ENCODE data around the gene ERMN.
"Not testable (repeated sequence)": the region's sequence is repeated elsewhere in the genome, so short reads cannot be mapped to it uniquely, and the experiment has no call there.

The ERMN gene

GRCh38 chr2:157325786-157326185 is at the start of gene ERMN:
ERMN (minus strand) TSS chr2:157325824; CDS start chr2:157325642, 182 bp downstream.
- Mint-ChIP-seq H3K27me3 (no peaks in the 10 kb centered on the region), H3K4me1 (peaks cover 23% of the 10 kb centered on the region), H3K36me3 (ENCODE audit: insufficient read depth) (peaks cover 3% of the 10 kb centered on the region), H3K9me3 (no peaks in the 10 kb centered on the region), H3K4me3 (no peak within 1 kb of the TSS), H3K27ac (ENCODE audit: low read depth) (no peak within 1 kb of the TSS)
- no peak for ATAC-seq (replicated peaks; ENCODE audit: extremely low read depth, poor library complexity, severe bottlenecking)
- DNase-seq (ENCODE audit: low spot score in 2 of 2) = no peak

GRCh38 chr2:157375384-157375783 is 49.8 kb upstream of the ERMN start:
- Mint-ChIP-seq H3K27me3 (no peaks in the 10 kb centered on the region), H3K27ac (ENCODE audit: low read depth) (no peak overlapping the region), H3K4me1 (peaks cover 3% of the 10 kb centered on the region), H3K36me3 (ENCODE audit: insufficient read depth) (peaks cover 3% of the 10 kb centered on the region), H3K4me3 (no peak overlapping the region), H3K9me3 (peaks cover 16% of the 10 kb centered on the region)
- no peak for DNase-seq (ENCODE audit: low spot score in 2 of 2)
- no peak for ATAC-seq (replicated peaks; ENCODE audit: extremely low read depth, poor library complexity, severe bottlenecking)

- not testable (repeated sequence) for H3K4me3 Mint-ChIP-seq; ATAC-seq (replicated peaks; ENCODE audit: extremely low read depth, poor library complexity, severe bottlenecking); H3K27me3 Mint-ChIP-seq; H3K9me3 Mint-ChIP-seq; DNase-seq (ENCODE audit: low spot score in 2 of 2); H3K27ac Mint-ChIP-seq (ENCODE audit: low read depth); H3K36me3 Mint-ChIP-seq (ENCODE audit: insufficient read depth)
- H3K4me1 Mint-ChIP-seq = peaks cover 16% of the 10 kb centered on the region
These were observed 42.9 kb upstream of the ERMN start for GRCh38 chr2:157368508-157368907.

- H3K9me3 Mint-ChIP-seq = no peaks in the 10 kb centered on the region
- H3K4me1 Mint-ChIP-seq = peaks cover 24% of the 10 kb centered on the region
- H3K27me3 Mint-ChIP-seq = no peaks in the 10 kb centered on the region
- no peak overlapping the region for H3K4me3 Mint-ChIP-seq
- no peak overlapping the region for H3K27ac Mint-ChIP-seq (ENCODE audit: low read depth)
- DNase-seq (ENCODE audit: low spot score in 2 of 2) (no peak), ATAC-seq (replicated peaks; ENCODE audit: extremely low read depth, poor library complexity, severe bottlenecking) (no peak)
- peaks cover 3% of the 10 kb centered on the region for H3K36me3 Mint-ChIP-seq (ENCODE audit: insufficient read depth)
These were observed 42.1 kb upstream of the ERMN start for GRCh38 chr2:157367704-157368103.

GRCh38 chr2:157364257-157364974 is 38.8 kb upstream of the ERMN start:
- H3K36me3 Mint-ChIP-seq (ENCODE audit: insufficient read depth) = peaks cover 11% of the 10 kb centered on the region

GRCh38 chr2:157363612-157364101 is 38.0 kb upstream of the ERMN start:
- Mint-ChIP-seq H3K4me3 (peak overlapping the region; percentile 47), H3K4me1 (peaks cover 33% of the 10 kb centered on the region), H3K9me3 (peaks cover 8% of the 10 kb centered on the region), H3K27me3 (no peaks in the 10 kb centered on the region), H3K27ac (ENCODE audit: low read depth) (peak overlapping the region; percentile 89), H3K36me3 (ENCODE audit: insufficient read depth) (peaks cover 11% of the 10 kb centered on the region)
- DNase-seq (ENCODE audit: low spot score in 2 of 2) = no peak
- no peak for ATAC-seq (replicated peaks; ENCODE audit: extremely low read depth, poor library complexity, severe bottlenecking)

More at GRCh38 chr2:157364257-157364974, 38.8 kb upstream of the ERMN start:
- DNase-seq (ENCODE audit: low spot score in 2 of 2) (no peak), ATAC-seq (replicated peaks; ENCODE audit: extremely low read depth, poor library complexity, severe bottlenecking) (no peak)
- Mint-ChIP-seq H3K4me1 (peaks cover 33% of the 10 kb centered on the region), H3K27me3 (no peaks in the 10 kb centered on the region), H3K4me3 (peak overlapping the region; percentile 47), H3K27ac (ENCODE audit: low read depth) (peak overlapping the region; percentile 89), H3K9me3 (peaks cover 8% of the 10 kb centered on the region)

GRCh38 chr2:157362627-157363026 is 37.0 kb upstream of the ERMN start:
- Mint-ChIP-seq H3K4me1 (peaks cover 34% of the 10 kb centered on the region), H3K36me3 (ENCODE audit: insufficient read depth) (peaks cover 8% of the 10 kb centered on the region), H3K27me3 (no peaks in the 10 kb centered on the region), H3K4me3 (no peak overlapping the region), H3K9me3 (peaks cover 8% of the 10 kb centered on the region), H3K27ac (ENCODE audit: low read depth) (no peak overlapping the region)
- DNase-seq (ENCODE audit: low spot score in 2 of 2) = no peak
- ATAC-seq (replicated peaks; ENCODE audit: extremely low read depth, poor library complexity, severe bottlenecking) = no peak

- Mint-ChIP-seq H3K27me3 (no peaks in the 10 kb centered on the region), H3K36me3 (ENCODE audit: insufficient read depth) (peaks cover 8% of the 10 kb centered on the region), H3K27ac (ENCODE audit: low read depth) (no peak overlapping the region), H3K4me3 (no peak overlapping the region), H3K4me1 (peaks cover 37% of the 10 kb centered on the region), H3K9me3 (peaks cover 8% of the 10 kb centered on the region)
- DNase-seq (ENCODE audit: low spot score in 2 of 2) (no peak), ATAC-seq (replicated peaks; ENCODE audit: extremely low read depth, poor library complexity, severe bottlenecking) (no peak)
These were observed 35.9 kb upstream of the ERMN start for GRCh38 chr2:157361526-157361925.

- no peak overlapping the region for H3K4me3 Mint-ChIP-seq
- no peak overlapping the region for H3K27ac Mint-ChIP-seq (ENCODE audit: low read depth)
- H3K27me3 Mint-ChIP-seq = no peaks in the 10 kb centered on the region
- H3K9me3 Mint-ChIP-seq = peaks cover 8% of the 10 kb centered on the region
- peaks cover 39% of the 10 kb centered on the region for H3K4me1 Mint-ChIP-seq
- H3K36me3 Mint-ChIP-seq (ENCODE audit: insufficient read depth) = peaks cover 8% of the 10 kb centered on the region
- ATAC-seq (replicated peaks; ENCODE audit: extremely low read depth, poor library complexity, severe bottlenecking) = no peak
- no peak for DNase-seq (ENCODE audit: low spot score in 2 of 2)
These were observed 34.0 kb upstream of the ERMN start for GRCh38 chr2:157359628-157360027.

GRCh38 chr2:157355618-157356017 is 30.0 kb upstream of the ERMN start:
- Mint-ChIP-seq H3K9me3 (no peaks in the 10 kb centered on the region), H3K36me3 (ENCODE audit: insufficient read depth) (peaks cover 1% of the 10 kb centered on the region), H3K27ac (ENCODE audit: low read depth) (no peak overlapping the region), H3K4me3 (no peak overlapping the region), H3K27me3 (no peaks in the 10 kb centered on the region), H3K4me1 (peaks cover 11% of the 10 kb centered on the region)
- ATAC-seq (replicated peaks; ENCODE audit: extremely low read depth, poor library complexity, severe bottlenecking) (no peak), DNase-seq (ENCODE audit: low spot score in 2 of 2) (no peak)

GRCh38 chr2:157349949-157350515 is 24.4 kb upstream of the ERMN start:
- Mint-ChIP-seq H3K27ac (ENCODE audit: low read depth) (no peak overlapping the region), H3K4me3 (no peak overlapping the region), H3K4me1 (peaks cover 16% of the 10 kb centered on the region), H3K9me3 (peaks cover 4% of the 10 kb centered on the region), H3K27me3 (no peaks in the 10 kb centered on the region), H3K36me3 (ENCODE audit: insufficient read depth) (peaks cover 3% of the 10 kb centered on the region)
- ATAC-seq (replicated peaks; ENCODE audit: extremely low read depth, poor library complexity, severe bottlenecking) = no peak
- DNase-seq (ENCODE audit: low spot score in 2 of 2) = no peak

GRCh38 chr2:157348291-157348921 is 22.8 kb upstream of the ERMN start:
- Mint-ChIP-seq H3K4me1 (peaks cover 16% of the 10 kb centered on the region), H3K9me3 (peaks cover 20% of the 10 kb centered on the region), H3K27me3 (no peaks in the 10 kb centered on the region), H3K27ac (ENCODE audit: low read depth) (peak overlapping the region; percentile 6), H3K4me3 (no peak overlapping the region), H3K36me3 (ENCODE audit: insufficient read depth) (peaks cover 3% of the 10 kb centered on the region)
- ATAC-seq (replicated peaks; ENCODE audit: extremely low read depth, poor library complexity, severe bottlenecking) (no peak), DNase-seq (ENCODE audit: low spot score in 2 of 2) (no peak)

Measured in central memory CD8-positive, alpha-beta T cell (primary cell).